Keratinocyte (primary cell): ENCODE measurements around the gene GPD1.

Source experiments
- EZH2 ChIP-seq: IDR thresholded peaks from one replicate; pipeline ENCODE4 v1.6.1; 2012; ENCODE audit warnings: inconsistent platforms, mild to moderate bottlenecking, low read length, moderate library complexity
- TF ChIP-seq, protein P1 (sequence below), 3 experiments: IDR thresholded peaks in 1 of 3; conservative IDR thresholded peaks in 1 of 3; optimal IDR thresholded peaks in 1 of 3; 2 replicates in 2 of 3; 3 replicates in 1 of 3; pipeline versions ENCODE3 to v1.5.1; 2011; ENCODE audit warnings: low read length in 3 of 3, mild to moderate bottlenecking in 3 of 3, moderate library complexity in 2 of 3, control low read depth in 1 of 3, inconsistent platforms in 1 of 3; ENCODE audit not compliant: insufficient read depth in 2 of 3; ENCODE audit errors: extremely low read depth in 1 of 3

DNA sequence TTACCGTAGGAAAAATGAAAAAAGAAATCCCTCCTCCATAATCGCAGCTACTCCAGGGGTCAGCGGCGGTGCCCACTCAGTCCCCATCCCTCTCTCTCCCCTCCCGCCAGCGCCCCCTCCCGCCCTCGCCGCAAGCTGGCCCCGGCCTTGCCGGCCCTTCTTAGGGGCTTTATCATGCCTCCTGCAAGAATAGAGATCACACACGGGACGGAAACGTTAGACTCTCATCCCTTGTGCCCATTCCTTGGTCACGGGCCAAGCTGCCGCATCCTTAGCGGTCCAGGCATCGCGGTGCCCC lies 7.5 kb downstream of the GPD1 start:
- TF ChIP-seq, protein P1, sequence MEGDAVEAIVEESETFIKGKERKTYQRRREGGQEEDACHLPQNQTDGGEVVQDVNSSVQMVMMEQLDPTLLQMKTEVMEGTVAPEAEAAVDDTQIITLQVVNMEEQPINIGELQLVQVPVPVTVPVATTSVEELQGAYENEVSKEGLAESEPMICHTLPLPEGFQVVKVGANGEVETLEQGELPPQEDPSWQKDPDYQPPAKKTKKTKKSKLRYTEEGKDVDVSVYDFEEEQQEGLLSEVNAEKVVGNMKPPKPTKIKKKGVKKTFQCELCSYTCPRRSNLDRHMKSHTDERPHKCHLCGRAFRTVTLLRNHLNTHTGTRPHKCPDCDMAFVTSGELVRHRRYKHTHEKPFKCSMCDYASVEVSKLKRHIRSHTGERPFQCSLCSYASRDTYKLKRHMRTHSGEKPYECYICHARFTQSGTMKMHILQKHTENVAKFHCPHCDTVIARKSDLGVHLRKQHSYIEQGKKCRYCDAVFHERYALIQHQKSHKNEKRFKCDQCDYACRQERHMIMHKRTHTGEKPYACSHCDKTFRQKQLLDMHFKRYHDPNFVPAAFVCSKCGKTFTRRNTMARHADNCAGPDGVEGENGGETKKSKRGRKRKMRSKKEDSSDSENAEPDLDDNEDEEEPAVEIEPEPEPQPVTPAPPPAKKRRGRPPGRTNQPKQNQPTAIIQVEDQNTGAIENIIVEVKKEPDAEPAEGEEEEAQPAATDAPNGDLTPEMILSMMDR (optimal IDR thresholded peaks at IDR 0.05 in 1 of 3, IDR thresholded peaks at IDR 0.05 in 1 of 3, conservative IDR thresholded peaks at IDR 0.05 in 1 of 3; ENCODE audit: extremely low read depth in 1 of 3, insufficient read depth in 2 of 3, low read length in 3 of 3), result no peak
- no peak for TF ChIP-seq EZH2
